Endothelial cell (in vitro differentiated cells): Measurements from ENCODE around the gene C16orf78. TPM values are rescaled to one million over a fixed set of nuclear protein-coding genes. Genes with fewer than 3 reads are reported as not detected.

ENCODE experiments used
- DNase-seq: peaks from one replicate; pipeline ENCODE4 v3.0.0; 2021; ENCODE audit warnings: low spot score
- H3K27ac Mint-ChIP-seq: one replicate; pipeline ENCODE4 v1.8.0; 2021; ENCODE audit warnings: mixed read lengths, inconsistent platforms; ENCODE audit not compliant: unreplicated experiment
- H3K27me3 Mint-ChIP-seq: one replicate; pipeline ENCODE4 v1.8.0; 2021; ENCODE audit warnings: mild to moderate bottlenecking, moderate library complexity, mixed read lengths, inconsistent platforms; ENCODE audit not compliant: unreplicated experiment
- H3K36me3 Mint-ChIP-seq: one replicate; pipeline ENCODE4 v1.8.0; 2021; ENCODE audit warnings: mild to moderate bottlenecking, low read depth, mixed read lengths, inconsistent platforms; ENCODE audit not compliant: unreplicated experiment
- H3K4me1 Mint-ChIP-seq: one replicate; pipeline ENCODE4 v1.8.0; 2021; ENCODE audit warnings: mild to moderate bottlenecking, mixed read lengths, inconsistent platforms; ENCODE audit not compliant: unreplicated experiment
- H3K4me3 Mint-ChIP-seq: one replicate; pipeline ENCODE4 v1.8.0; 2021; ENCODE audit warnings: mild to moderate bottlenecking, mixed read lengths, inconsistent platforms; ENCODE audit not compliant: unreplicated experiment
- H3K9me3 Mint-ChIP-seq: one replicate; pipeline ENCODE4 v1.8.0; 2021; ENCODE audit warnings: mixed read lengths, inconsistent platforms; ENCODE audit not compliant: unreplicated experiment
- total RNA-seq: library from RNA; stranded (reverse); fragmentation: NEBNext Ultra II Directional; extraction: Animal tissue kit (Norgen Biotek cat#: 25700); gene quantifications from one replicate; pipeline ENCODE4 v1.2.1, GENCODE V29; 2021; ENCODE audit not compliant: unreplicated experiment
- TF ChIP-seq, protein P1 (sequence below): fragments of 200-600 bp; sonication (generic); IDR thresholded peaks from one replicate; pipeline ENCODE4 v1.5.0; 2021; ENCODE audit warnings: antibody characterized with exemption; ENCODE audit not compliant: unreplicated experiment

The C16orf78 gene
- total RNA-seq, 1 donor from 2014 or later: not detected

GRCh38 chr16:49353680-49354079 is 19.9 kb upstream of the C16orf78 start:
- Mint-ChIP-seq H3K9me3 (no peaks in the 10 kb centered on the region), H3K36me3 (no peaks in the 10 kb centered on the region), H3K4me3 (no peak overlapping the region), H3K27ac (no peak overlapping the region), H3K4me1 (peaks cover 8% of the 10 kb centered on the region), H3K27me3 (peaks cover 2% of the 10 kb centered on the region)
- TF ChIP-seq, protein P1, sequence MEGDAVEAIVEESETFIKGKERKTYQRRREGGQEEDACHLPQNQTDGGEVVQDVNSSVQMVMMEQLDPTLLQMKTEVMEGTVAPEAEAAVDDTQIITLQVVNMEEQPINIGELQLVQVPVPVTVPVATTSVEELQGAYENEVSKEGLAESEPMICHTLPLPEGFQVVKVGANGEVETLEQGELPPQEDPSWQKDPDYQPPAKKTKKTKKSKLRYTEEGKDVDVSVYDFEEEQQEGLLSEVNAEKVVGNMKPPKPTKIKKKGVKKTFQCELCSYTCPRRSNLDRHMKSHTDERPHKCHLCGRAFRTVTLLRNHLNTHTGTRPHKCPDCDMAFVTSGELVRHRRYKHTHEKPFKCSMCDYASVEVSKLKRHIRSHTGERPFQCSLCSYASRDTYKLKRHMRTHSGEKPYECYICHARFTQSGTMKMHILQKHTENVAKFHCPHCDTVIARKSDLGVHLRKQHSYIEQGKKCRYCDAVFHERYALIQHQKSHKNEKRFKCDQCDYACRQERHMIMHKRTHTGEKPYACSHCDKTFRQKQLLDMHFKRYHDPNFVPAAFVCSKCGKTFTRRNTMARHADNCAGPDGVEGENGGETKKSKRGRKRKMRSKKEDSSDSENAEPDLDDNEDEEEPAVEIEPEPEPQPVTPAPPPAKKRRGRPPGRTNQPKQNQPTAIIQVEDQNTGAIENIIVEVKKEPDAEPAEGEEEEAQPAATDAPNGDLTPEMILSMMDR: no peak
- no peak for DNase-seq

- Mint-ChIP-seq H3K4me3 (no peak overlapping the region), H3K36me3 (no peaks in the 10 kb centered on the region), H3K27ac (no peak overlapping the region), H3K9me3 (no peaks in the 10 kb centered on the region), H3K4me1 (peaks cover 8% of the 10 kb centered on the region), H3K27me3 (peaks cover 2% of the 10 kb centered on the region)
- DNase-seq: no peak
- TF ChIP-seq, protein P1: no peak
These were observed 19.5 kb upstream of the C16orf78 start for GRCh38 chr16:49354101-49354500.

DNA sequence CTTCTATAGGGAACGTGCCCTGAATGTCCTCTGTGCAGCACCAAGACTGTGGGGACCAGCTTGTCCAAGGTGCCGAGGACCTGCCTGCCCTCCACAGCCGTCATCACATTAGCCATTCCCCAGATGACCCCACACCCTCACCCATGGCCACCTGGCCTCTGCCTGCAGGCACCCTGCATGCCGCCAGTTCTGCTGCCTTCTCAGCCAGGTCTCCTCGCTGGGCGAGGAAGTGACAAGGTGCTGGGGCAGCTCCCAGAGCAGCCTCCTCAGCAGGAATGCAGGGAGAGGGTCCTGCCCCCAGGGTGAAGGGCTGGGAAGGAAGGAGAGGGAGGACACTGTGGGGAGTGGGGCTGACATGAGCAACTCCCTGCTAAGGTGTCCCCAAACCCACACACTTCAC is 18.6 kb upstream of the C16orf78 start:
- H3K27me3 Mint-ChIP-seq: peaks cover 2% of the 10 kb centered on the region
- no peaks in the 10 kb centered on the region for H3K36me3 Mint-ChIP-seq
- no peaks in the 10 kb centered on the region for H3K9me3 Mint-ChIP-seq
- no peak for DNase-seq
- TF ChIP-seq, protein P1: no peak
- peaks cover 8% of the 10 kb centered on the region for H3K4me1 Mint-ChIP-seq
- H3K4me3 Mint-ChIP-seq: no peak overlapping the region
- no peak overlapping the region for H3K27ac Mint-ChIP-seq

- TF ChIP-seq, protein P1: no peak
- H3K4me1 Mint-ChIP-seq: peaks cover 3% of the 10 kb centered on the region
- H3K4me3 Mint-ChIP-seq: no peak overlapping the region
- no peak overlapping the region for H3K27ac Mint-ChIP-seq
- no peaks in the 10 kb centered on the region for H3K36me3 Mint-ChIP-seq
- DNase-seq: no peak
- H3K9me3 Mint-ChIP-seq: no peaks in the 10 kb centered on the region
- H3K27me3 Mint-ChIP-seq: no peaks in the 10 kb centered on the region
These were observed 17.5 kb upstream of the C16orf78 start for GRCh38 chr16:49355933-49356665.

DNA sequence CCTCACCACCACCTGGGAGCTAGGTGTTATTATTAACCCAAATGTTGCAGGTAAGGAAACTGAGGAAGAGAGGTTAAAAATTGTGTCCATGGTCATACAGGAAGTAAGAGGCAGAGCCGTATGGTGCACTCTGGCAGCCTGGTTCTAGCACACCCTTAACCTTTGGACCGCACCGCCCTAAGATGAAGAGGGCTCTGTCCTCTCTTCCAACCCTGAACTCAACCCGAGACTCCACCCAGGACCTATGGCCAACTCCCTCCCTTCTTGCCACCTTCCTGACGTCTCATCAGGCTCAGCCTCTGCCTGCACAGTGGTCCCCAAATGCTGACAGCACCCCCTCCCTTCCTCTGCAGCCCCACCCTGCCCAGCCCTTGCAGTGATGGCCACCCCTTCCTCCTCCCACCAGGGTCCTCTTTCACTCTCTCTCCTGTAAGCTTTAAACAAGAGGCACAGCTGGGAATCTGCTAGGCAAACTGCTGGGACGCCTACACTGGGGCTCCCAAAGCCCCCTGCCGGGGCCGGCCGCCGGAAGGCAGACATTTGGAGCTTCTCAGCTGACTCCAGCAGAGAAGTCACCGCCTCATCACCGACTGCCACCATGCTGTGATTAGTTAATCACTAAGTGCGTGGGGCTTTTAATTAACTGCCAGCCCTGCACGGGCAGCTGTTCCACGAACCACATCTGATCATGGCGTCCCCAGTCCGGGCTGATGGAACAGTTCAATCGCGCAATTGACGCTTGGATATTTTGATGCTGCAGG is 16.7 kb upstream of the C16orf78 start:
- Mint-ChIP-seq H3K27me3 (no peaks in the 10 kb centered on the region), H3K27ac (no peak overlapping the region), H3K9me3 (no peaks in the 10 kb centered on the region), H3K4me1 (peaks cover 3% of the 10 kb centered on the region), H3K36me3 (no peaks in the 10 kb centered on the region), H3K4me3 (no peak overlapping the region)
- DNase-seq: no peak
- TF ChIP-seq, protein P1: no peak
